HS-5 (cell line): ENCODE data around the gene UVRAG.

Experiments
- DNase-seq: peaks from one replicate; pipeline ENCODE4 v3.0.0-alpha.2; 2012; ENCODE audit warnings: low read depth

The UVRAG gene

GRCh38 chr11:76150141-76150540 lies 335.1 kb downstream of the UVRAG start:
- no peak for DNase-seq

DNA sequence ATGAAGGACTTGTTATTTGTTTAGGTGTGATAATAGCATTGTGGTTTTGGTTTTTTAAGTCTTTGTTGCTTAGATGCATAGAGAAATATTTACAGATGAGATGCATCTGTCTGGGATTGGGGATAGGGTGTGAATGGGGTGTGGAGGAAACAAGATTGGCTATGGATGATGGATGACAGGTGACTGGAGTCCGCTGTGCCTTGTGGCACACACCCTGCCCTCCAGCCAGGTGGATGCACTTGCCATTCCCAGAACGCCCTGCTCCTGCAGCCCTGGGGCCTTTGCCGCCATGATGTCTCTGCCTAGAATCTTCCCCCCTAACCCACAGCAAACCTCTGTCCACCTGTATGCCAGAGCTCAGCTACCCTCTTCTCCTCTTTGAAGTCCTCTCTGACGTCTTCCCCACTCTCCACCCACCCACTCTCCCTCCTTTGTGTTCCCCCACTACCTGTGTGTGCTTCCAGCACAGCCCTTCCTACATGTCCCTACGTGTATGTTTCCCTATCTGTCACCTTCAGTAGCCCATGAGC lies 336.6 kb downstream of the UVRAG start:
- no peak for DNase-seq

DNA sequence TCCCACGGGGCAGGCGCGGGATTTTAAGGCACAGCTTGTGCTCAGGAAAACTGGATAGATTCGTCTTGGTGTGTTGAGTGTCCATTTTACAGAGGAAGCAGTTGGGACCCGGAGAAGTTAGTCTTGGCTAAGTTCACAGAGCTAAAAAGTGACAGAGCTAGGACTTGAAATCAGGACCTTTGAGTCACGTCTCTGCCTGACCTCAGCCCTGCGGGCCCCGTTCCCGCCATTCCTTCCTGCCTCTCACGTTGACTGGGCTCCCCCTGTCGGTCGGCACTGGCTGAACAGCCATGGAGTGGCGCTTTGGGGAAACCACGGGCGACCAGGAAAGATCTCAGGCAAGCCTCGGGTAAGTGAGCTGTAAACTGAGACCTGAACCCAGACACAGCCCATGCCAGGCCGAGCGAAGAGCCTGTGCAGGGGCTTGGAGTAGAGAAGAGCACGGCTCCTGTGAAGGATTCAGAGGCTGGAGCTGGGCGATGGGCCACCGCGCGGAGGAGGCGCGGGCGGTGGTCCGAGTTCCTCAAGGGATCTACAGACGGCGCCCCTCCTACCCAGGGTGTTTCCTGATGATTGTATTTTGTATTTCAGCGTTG lies 337.2 kb downstream of the UVRAG start:
- DNase-seq = peak; percentile 56

GRCh38 chr11:76152741-76153570 lies 337.9 kb downstream of the UVRAG start:
- DNase-seq = no peak

DNA sequence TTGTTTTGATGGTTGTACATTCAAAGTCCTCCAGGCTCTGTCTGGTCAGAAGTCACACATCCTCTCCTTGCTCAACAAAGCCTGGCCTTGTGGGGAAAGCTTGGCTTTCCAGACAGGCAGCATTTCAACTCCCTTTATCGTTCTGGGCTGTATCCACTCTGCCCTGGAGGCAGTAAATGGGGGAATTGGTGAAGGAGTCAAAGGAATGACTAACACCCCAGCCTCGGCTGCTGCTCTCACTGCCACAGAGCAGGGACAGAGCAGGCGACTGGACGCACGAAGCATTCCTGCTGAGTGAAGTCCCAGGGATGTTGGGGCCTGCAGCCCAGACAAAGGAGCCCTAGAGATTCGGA lies 338.5 kb downstream of the UVRAG start:
- DNase-seq = no peak

DNA sequence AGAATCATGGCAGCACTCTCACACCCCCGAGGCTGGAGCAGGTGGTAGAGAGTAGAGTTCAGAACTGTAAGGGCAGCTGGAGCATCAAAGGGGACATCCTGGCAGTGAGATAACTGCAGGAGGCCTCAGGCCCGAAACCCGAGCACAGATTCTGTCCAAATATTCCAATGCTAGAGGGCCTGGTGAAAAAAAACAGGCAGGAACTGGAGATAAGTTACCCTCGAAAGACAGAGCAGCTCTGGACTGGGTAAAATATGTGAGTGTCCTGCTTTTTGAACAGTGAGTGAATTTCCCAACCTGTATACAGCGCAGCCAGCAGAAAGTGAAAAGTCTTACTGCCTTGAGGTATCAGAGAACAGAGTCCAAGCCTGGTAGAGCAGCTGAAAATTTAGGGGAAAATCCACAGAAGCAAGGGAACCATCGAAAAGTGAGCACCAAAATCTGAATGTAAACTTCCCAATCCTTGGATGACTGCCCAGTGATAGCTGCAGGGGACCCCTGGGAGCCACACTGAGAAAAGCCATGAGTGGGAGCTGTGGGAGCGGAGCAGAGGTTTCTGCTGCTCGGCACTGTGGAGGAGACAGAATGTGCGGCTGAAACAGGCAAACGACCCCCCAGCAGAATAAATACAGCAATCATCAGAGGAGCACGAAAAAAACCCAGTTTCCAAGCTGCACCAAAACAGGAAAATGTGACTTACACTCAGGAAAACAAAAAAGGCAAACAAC lies 340.7 kb downstream of the UVRAG start:
- no peak for DNase-seq

GRCh38 chr11:76156971-76157427 lies 342.0 kb downstream of the UVRAG start:
- DNase-seq = no peak

GRCh38 chr11:76157891-76158290 lies 342.9 kb downstream of the UVRAG start:
- DNase-seq = no peak

- no peak for DNase-seq
Measured at GRCh38 chr11:76158394-76159302, 343.6 kb downstream of the UVRAG start.

- no peak for DNase-seq
Measured at GRCh38 chr11:76159303-76159937, 344.4 kb downstream of the UVRAG start.

DNA sequence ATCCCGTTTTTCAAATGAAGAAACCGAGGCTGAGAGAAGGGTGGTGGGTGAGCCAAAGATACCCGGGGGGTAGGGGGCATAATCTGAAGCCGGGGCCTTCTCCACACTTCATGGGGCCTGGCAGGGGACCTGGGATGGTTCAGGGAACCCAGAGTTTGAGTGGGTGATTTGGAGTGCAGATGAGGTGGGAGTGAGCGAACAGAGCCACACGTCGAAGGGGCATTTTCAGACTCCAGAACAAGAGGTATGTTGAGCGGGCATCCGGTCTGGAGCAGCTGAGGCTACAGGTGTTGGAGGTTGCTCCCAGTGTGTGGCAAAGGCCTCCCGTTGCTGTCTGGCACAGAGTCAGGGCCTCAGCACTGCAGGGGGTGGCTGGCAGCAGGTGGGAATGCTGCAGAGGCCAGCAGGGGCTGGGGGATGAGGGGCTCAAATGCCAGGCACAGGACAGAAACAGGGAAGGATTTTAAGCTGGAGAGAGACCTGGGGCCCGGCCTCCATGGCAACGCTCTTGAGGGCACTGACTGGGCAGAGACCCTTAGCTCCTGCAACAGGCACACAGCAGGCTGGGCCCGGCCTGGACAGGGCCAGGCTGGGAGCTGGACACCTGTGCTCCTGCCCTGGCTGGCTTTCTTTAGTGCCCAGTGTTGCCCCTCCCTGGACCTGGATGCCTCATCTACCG lies 345.1 kb downstream of the UVRAG start:
- DNase-seq = no peak

DNA sequence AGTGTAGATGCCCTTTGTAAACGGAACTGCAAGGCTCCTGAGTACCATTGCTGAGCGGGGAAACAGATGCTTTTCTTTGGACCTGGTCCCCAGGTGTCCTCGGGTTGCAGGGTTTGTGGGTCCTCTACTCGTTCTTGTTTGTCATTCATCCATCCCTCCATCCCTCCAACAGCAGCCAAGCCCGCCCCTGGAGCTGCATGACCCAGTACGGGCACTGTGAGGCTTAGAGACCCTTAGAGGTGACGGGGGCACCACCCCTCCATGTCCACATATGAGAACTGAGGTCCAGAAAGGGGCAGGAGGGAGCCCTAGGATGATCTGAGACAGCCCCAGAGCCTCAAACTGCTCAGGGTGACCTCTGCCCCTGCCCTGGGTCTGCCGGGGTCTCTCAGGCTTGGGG lies 345.8 kb downstream of the UVRAG start:
- no peak for DNase-seq

GRCh38 chr11:76161261-76161961 lies 346.4 kb downstream of the UVRAG start:
- DNase-seq = no peak

GRCh38 chr11:76162336-76163288 lies 347.6 kb downstream of the UVRAG start:
- DNase-seq = no peak

DNA sequence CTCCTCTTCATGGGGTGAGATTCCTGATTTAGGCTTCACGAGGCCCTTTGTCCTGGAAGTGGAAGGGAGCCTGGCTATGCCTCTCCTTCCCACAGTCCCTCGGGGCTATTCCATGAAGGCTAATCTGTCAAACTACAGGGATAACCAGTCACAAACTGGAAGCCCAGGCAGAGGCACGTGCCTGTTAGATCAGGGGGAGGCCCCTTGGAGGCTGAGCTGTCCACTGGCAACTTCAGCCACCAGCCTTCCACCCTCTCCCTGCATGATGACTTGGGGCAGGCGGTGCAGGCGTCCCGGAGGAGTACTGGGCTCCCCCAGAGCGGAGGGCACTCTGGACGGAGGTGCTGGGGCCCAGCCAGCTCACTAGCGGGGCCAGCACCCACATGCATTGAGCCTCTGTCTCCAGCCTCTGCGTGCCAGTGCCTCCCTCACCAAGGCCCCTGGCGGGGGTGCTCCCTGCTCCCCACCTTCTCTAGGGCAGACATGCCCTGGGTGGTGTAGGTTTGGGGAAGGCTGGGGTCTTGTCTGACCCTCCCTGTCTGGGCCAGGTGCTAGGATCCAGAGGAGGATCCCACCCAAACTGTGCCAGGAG lies 348.4 kb downstream of the UVRAG start:
- DNase-seq = no peak

GRCh38 chr11:76164081-76164480 lies 349.1 kb downstream of the UVRAG start:
- no peak for DNase-seq

GRCh38 chr11:76164861-76165751 lies 350.1 kb downstream of the UVRAG start:
- DNase-seq = no peak
